AG04449 (cell line): Measurements from ENCODE around the gene SDK2.

ENCODE experiments used
- CTCF ChIA-PET: fragments of 350-600 bp; formaldehyde crosslinking; extraction: SDS; loops from one replicate; lab custom pipeline; 2021; ENCODE audit warnings: antibody characterized with exemption; lab: Yijun Ruan, JAX
- POLR2A ChIA-PET: fragments of 400-600, 350-600 bp; formaldehyde crosslinking; extraction: SDS; loops from one replicate; lab custom pipeline; 2020; ENCODE audit warnings: antibody characterized with exemption, inconsistent platforms; lab: Yijun Ruan, JAX
- DNase-seq: peaks from one replicate; pipeline ENCODE4 v3.0.0-alpha.2; 2010; ENCODE audit warnings: low read depth, low spot score
- H3K4me3 ChIP-seq: 2 replicates; pipeline ENCODE4 v1.5.1; 2011; ENCODE audit warnings: low read depth, mild to moderate bottlenecking, control low read depth, low read length
- CTCF ChIP-seq: IDR thresholded peaks from one replicate; pipeline ENCODE4 v1.5.1; 2011; ENCODE audit warnings: mild to moderate bottlenecking, moderate library complexity, low read length, control low read depth, inconsistent platforms; ENCODE audit not compliant: insufficient read depth; ENCODE audit errors: missing control alignments

The SDK2 gene

GRCh38 chr17:73431401-73432205, 212.6 kb downstream of the SDK2 start:
- ChIA-PET POLR2A (no interaction called here), CTCF (interaction anchor here (0.9 to 5.1 kb wide), 10 partner anchors 11 to 768 kb away, joined by 3 to 53 read pairs (median 18); no protein-coding TSS in a partner anchor)
- no peak overlapping the region for H3K4me3 ChIP-seq
- no peak for TF ChIP-seq CTCF
- no peak for DNase-seq

- TF ChIP-seq CTCF = no peak
- DNase-seq = no peak
- CTCF ChIA-PET = interaction anchor here (0.9 to 5.1 kb wide), 11 partner anchors 11 to 768 kb away, joined by 3 to 53 read pairs (median 15); no protein-coding TSS in a partner anchor
- POLR2A ChIA-PET = no interaction called here
- H3K4me3 ChIP-seq = no peak overlapping the region
Measured at GRCh38 chr17:73430848-73431247, 213.4 kb downstream of the SDK2 start.

GRCh38 chr17:73430165-73430680, 214.0 kb downstream of the SDK2 start:
- no peak overlapping the region for H3K4me3 ChIP-seq
- TF ChIP-seq CTCF = no peak
- CTCF ChIA-PET = interaction anchor here (0.9 to 5.1 kb wide), 23 partner anchors 10 to 772 kb away, joined by 3 to 53 read pairs (median 6); partner anchors contain the start of gene RPL38
- POLR2A ChIA-PET = no interaction called here
- DNase-seq = no peak

GRCh38 chr17:73429440-73430164, 214.6 kb downstream of the SDK2 start:
- H3K4me3 ChIP-seq = no peak overlapping the region
- DNase-seq = no peak
- peak; percentile 98 for TF ChIP-seq CTCF
- ChIA-PET POLR2A (no interaction called here), CTCF (interaction anchor here (0.9 to 5.1 kb wide), 27 partner anchors 8 to 773 kb away, joined by 3 to 53 read pairs (median 5); partner anchors contain the start of gene RPL38)

- H3K4me3 ChIP-seq = no peak overlapping the region
- DNase-seq = no peak
- POLR2A ChIA-PET = no interaction called here
- no peak for TF ChIP-seq CTCF
- CTCF ChIA-PET = interaction anchor here (1.0 to 5.1 kb wide), 3 partner anchors 8 to 750 kb away, joined by 3 to 53 read pairs (median 4); no protein-coding TSS in a partner anchor
Measured at GRCh38 chr17:73427198-73427597, 217.0 kb downstream of the SDK2 start.
